ENCODE data around the gene GLG1. TPM values are rescaled to one million over a fixed set of nuclear protein-coding genes. Genes with fewer than 3 reads are reported as not detected.

The GLG1 gene
- total RNA-seq, 1 experiment from 2014 or later, result 135 TPM

DNA sequence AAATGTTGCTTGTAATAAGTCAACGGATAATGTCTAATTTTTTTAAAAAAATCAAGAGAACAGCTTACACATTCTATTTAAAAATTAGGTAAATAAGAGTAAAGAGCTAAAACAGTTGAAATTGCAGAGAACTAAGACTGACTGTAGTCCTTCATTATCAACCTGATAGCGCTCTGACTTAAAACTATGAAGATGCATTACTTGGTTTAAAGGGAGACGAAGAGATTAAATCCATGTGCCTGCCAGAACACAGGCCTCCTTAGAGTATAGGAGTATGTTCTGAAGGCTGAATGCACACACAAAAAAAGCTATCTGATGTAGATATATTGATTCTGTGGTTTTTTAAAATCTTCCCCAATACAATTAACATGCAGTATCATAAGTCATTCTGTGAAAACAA lies 28.5 kb downstream of the GLG1 start:
- TF ChIP-seq, protein P1, sequence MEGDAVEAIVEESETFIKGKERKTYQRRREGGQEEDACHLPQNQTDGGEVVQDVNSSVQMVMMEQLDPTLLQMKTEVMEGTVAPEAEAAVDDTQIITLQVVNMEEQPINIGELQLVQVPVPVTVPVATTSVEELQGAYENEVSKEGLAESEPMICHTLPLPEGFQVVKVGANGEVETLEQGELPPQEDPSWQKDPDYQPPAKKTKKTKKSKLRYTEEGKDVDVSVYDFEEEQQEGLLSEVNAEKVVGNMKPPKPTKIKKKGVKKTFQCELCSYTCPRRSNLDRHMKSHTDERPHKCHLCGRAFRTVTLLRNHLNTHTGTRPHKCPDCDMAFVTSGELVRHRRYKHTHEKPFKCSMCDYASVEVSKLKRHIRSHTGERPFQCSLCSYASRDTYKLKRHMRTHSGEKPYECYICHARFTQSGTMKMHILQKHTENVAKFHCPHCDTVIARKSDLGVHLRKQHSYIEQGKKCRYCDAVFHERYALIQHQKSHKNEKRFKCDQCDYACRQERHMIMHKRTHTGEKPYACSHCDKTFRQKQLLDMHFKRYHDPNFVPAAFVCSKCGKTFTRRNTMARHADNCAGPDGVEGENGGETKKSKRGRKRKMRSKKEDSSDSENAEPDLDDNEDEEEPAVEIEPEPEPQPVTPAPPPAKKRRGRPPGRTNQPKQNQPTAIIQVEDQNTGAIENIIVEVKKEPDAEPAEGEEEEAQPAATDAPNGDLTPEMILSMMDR (conservative IDR thresholded peaks at IDR 0.05), result no peak
- H3K27ac ChIP-seq (ENCODE audit: insufficient read length, low read depth, low read length), result no peak overlapping the region
- no peak overlapping the region for H2BK15ac ChIP-seq (ENCODE audit: low read depth, low read length)
- no peaks in the 10 kb centered on the region for H4K20me1 ChIP-seq (ENCODE audit: control insufficient read depth, insufficient read depth, insufficient read length)
- Mint-ChIP-seq H3K27ac (no peak overlapping the region), H3K9me3 (no peaks in the 10 kb centered on the region), H3K4me3 (no peak overlapping the region), H3K4me1 (peaks cover 6 to 9% of the 10 kb centered on the region in 2 experiments; a peak in 3 of 4 replicates), H3K27me3 (ENCODE audit: low read depth) (no peaks in the 10 kb centered on the region), H3K36me3 (ENCODE audit: insufficient read depth in 1 of 3, low read depth in 3 of 3) (no peaks in the 10 kb centered on the region)
- H2BK5ac ChIP-seq (ENCODE audit: insufficient read length, low read length), result no peak overlapping the region
- no peak overlapping the region for H3K9ac ChIP-seq (ENCODE audit: extremely low read depth, insufficient read length, low read length)
- H3K27me3 ChIP-seq (ENCODE audit: insufficient read depth, low read length), result no peaks in the 10 kb centered on the region
- no peaks in the 10 kb centered on the region for H3K9me3 ChIP-seq (ENCODE audit: control insufficient read depth, low read depth, low read length)
- no peak overlapping the region for H3K18ac ChIP-seq (ENCODE audit: insufficient read length, low read depth, low read length)
- no peak overlapping the region for H3K14ac ChIP-seq (ENCODE audit: insufficient read depth, low read length)
- H3K4ac ChIP-seq (ENCODE audit: low read depth, low read length), result no peak overlapping the region
- H3K23ac ChIP-seq (ENCODE audit: insufficient read length, low read depth, low read length), result no peak overlapping the region
- H2BK120ac ChIP-seq (ENCODE audit: low read depth, low read length, poor library complexity, severe bottlenecking), result no peak overlapping the region
- no peak overlapping the region for H4K5ac ChIP-seq (ENCODE audit: insufficient read length, low read depth, low read length)
- H3K79me1 ChIP-seq (ENCODE audit: insufficient read depth, low read depth, low read length, poor library complexity, severe bottlenecking), result peaks cover 12% of the 10 kb centered on the region
- H3K4me1 ChIP-seq (ENCODE audit: insufficient read depth, low read length), result no peaks in the 10 kb centered on the region
- no peak overlapping the region for H2BK20ac ChIP-seq (ENCODE audit: low read depth, low read length, poor library complexity, severe bottlenecking)
- no peak overlapping the region for H4K8ac ChIP-seq (replicated peaks; ENCODE audit: insufficient read length, low read depth, low read length)
- no CpG with 5 or more reads among the region's 3 CpGs for WGBS (ENCODE audit: extremely low coverage, insufficient read length, low lambda C conversion rate)
- DNase-seq, result no peak
- H2BK12ac ChIP-seq (ENCODE audit: insufficient read length, low read depth, low read length), result no peak overlapping the region
- no peak overlapping the region for H4K91ac ChIP-seq (ENCODE audit: insufficient read length, low read depth, low read length)
- no peak overlapping the region for H3K4me2 ChIP-seq (ENCODE audit: insufficient read depth, insufficient read length, low read length)
- peaks cover 15% of the 10 kb centered on the region; the same call in 1 of the 2 replicates for H3K79me2 ChIP-seq (ENCODE audit: insufficient read depth, low read length)
- H2AK5ac ChIP-seq (ENCODE audit: insufficient read length, low read length), result no peak overlapping the region
- no peak overlapping the region for H3T11ph ChIP-seq (ENCODE audit: low read length)
- H3K56ac ChIP-seq (ENCODE audit: insufficient read length, low read depth, low read length), result no peak overlapping the region
- H2AFZ ChIP-seq (ENCODE audit: low read length), result no peak overlapping the region
- no peaks in the 10 kb centered on the region for H3K23me2 ChIP-seq (ENCODE audit: insufficient read length, low read depth, low read length, poor library complexity, severe bottlenecking)

All from H9 (cell line).